GM19035 (cell line): ENCODE data around the gene C18orf63.

ENCODE experiments used
- ATAC-seq: cut with Tn5 transposase; IDR thresholded peaks from one replicate; pipeline ENCODE4 v1.9.1; 2021; ENCODE audit not compliant: unreplicated experiment

Gene C18orf63

DNA sequence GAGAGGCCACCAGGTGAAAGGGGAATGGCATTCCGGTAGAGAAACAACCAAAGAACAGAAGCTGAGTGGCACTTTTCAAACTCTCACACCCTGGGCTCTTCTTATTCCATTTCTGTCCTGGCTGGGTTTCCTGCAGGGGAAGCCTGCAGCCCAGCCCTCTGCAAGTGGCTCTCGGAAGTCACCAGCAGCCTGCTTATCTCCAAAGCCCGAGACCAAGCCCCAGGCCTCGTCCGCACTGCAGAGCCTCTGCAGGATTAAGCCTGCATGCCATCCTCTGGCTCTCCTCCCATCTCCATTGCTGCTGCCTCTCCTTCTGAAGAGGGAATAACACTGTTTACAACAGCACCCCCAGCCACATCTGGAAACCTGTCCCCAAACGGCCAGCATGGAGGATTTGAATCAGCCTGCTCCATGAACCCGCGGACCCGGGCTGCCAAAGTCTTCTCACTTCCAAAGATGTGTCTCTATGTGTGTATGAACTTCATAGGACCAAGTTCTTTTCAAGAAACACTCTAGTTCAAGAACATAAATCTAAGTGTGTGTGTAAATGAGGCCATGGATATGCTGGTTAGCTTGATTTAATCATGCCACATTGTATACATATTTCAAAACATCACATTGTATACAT, 87.3 kb downstream of the C18orf63 start:
- no peak for ATAC-seq

- ATAC-seq: peak; percentile 68
These were observed 92.2 kb downstream of the C18orf63 start for GRCh38 chr18:74407888-74408287.
